Pancreas (tissue), 10 donors: ENCODE results near the gene LRRC26. TPM values are rescaled to one million over a fixed set of nuclear protein-coding genes. Genes with fewer than 3 reads are reported as not detected.

Source experiments
- ATAC-seq, 4 donors: fragments of 200-7000 bp; cut with Tn5 transposase; one replicate each; pipeline versions ENCODE4 v1.8.0 to v1.9.1; 2020; ENCODE audit warnings: mild to moderate bottlenecking in 4 of 4, moderate library complexity in 4 of 4
- DNase-seq, 6 donors: peaks; one replicate each; pipeline ENCODE4 v3.0.0-alpha.2; 2020
- FAIRE-seq: peaks from 2 replicates; lab custom pipeline; 2012; peaks lifted over from hg19 to GRCh38; lab: Jason Lieb, UNC
- H3K27ac ChIP-seq, 4 donors: fragments of 200-600 bp; sonication (generic); 1 replicate in 3 of 4; 2 replicates in 1 of 4; pipeline versions ENCODE4 v1.5.0 to v1.8.0; 2020
- H3K27me3 ChIP-seq, 4 donors: fragments of 200-600 bp; one replicate each; pipeline ENCODE4 v1.8.0; 2021
- H3K36me3 ChIP-seq, 3 donors: fragments of 200-600 bp; sonication (generic) in 1 of 3; one replicate each; pipeline versions ENCODE4 v1.5.0 to v1.8.0; 2020 to 2021
- H3K4me1 ChIP-seq, 3 donors: fragments of 200-600 bp; one replicate each; pipeline ENCODE4 v1.8.0; 2021
- H3K4me3 ChIP-seq, 4 donors: fragments of 200-600 bp; sonication (generic) in 2 of 4; one replicate each; pipeline versions ENCODE4 v1.5.0 to v1.8.0; 2020 to 2021
- H3K9me3 ChIP-seq, 4 donors: fragments of 200-600 bp; one replicate each; pipeline ENCODE4 v1.8.0; 2021
- WGBS, 2 donors: extraction: QIAGEN DNeasy Blood & Tissue Kit; methylation state at CpG; one replicate each; pipeline ENCODE4 v1.1.7; 2013; 5-methylcytosine and 5-hydroxymethylcytosine counted together
- intact Hi-C, 3 donors: fragments of 100-400 bp; cut with DNase I; formaldehyde crosslinking; loops; one replicate each; pipeline versions ENCODE4 v1.11.1 to v1.14.2; 2022
- polyA plus RNA-seq, 2 donors: library from polyadenylated mRNA; stranded (reverse); fragments of 200-250 nt; gene quantifications; one replicate each; pipeline ENCODE4 v1.2.3, GENCODE V29; 2013
- total RNA-seq, 6 donors: library from RNA; stranded (reverse); fragmentation: NEBNext Ultra II Directional in 4 of 6; extraction: Animal tissue kit (Norgen Biotek cat#: 25700) in 4 of 6; gene quantifications; one replicate each; pipeline versions ENCODE4 v1.2.1 to v1.2.4, GENCODE V29; 2021 to 2023
- TF ChIP-seq, protein P1 (sequence below), 4 donors: fragments of 200-600 bp; sonication (generic) in 3 of 4; IDR thresholded peaks; one replicate each; pipeline versions ENCODE4 v1.5.0 to v1.8.0; 2021; ENCODE audit warnings: antibody characterized with exemption in 4 of 4
- donor health status: healthy with polysubstance abuse.
- donor health status: DM: no; HTN: no; CAD: no; lungs with moderate emphysema.
- donor health status: DM: no; HTN: no; CAD: no.
- donor health status: control.
- donor health status: control.
- donor health status: Bipolar disorder and iron deficiency.
- donor health status: DM: yes; HTN: yes; CAD: no.
- donor health status: DM: no; HTN: no; CAD: no.
- donor health status: DM: no; HTN: no; CAD: no.
- donor health status: DM: yes; HTN: yes; CAD: no.

The LRRC26 gene
- total and polyA plus RNA-seq, 8 donors: 0.28 to 0.90 (median 0.49) TPM; not detected in 2

DNA sequence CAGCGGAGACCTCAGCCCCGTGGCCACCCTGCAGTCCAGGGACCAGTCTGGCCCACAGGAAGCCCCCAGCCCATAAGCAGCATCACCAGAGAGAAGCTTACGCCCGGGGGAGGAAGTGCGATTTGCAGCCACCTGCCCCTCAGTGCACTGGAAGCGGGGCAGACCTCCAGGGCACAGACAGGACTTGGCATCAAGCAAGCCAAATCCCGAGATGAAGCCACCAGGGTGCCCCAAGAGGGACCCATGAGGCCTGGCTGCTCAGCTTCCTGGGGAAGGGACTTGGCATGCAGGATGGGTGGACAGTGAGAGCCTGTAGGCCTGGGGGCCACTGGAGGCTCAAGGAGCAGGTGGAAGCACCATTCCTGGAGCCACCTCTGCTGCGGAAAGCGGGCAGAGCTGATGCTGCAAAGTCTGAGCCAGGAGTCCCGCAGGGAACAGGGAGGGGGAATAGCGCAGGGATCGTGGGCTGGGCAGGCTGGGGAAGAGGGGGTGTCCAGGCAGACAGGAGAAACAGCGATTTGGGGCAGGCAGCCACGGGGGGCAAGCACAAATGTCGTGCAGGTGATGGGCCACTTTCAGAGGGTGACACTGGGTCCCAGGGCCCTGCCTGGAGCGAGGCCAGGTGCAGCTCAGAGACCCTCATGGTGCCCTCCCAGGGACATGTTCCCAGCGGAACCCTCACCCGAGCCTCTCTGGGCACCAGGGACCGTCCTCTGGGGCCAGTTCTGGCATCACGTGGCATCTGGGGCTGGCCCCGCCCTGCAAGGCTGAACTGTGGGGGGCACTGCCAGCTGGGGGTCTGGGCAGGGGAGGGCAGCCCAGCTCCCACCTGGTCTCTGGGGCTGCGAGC is 3.2 kb downstream of the LRRC26 start:
- peaks cover 0 to 4% (median 2%) of the 10 kb centered on the region in 4 donors for H3K27me3 ChIP-seq
- TF ChIP-seq, protein P1, sequence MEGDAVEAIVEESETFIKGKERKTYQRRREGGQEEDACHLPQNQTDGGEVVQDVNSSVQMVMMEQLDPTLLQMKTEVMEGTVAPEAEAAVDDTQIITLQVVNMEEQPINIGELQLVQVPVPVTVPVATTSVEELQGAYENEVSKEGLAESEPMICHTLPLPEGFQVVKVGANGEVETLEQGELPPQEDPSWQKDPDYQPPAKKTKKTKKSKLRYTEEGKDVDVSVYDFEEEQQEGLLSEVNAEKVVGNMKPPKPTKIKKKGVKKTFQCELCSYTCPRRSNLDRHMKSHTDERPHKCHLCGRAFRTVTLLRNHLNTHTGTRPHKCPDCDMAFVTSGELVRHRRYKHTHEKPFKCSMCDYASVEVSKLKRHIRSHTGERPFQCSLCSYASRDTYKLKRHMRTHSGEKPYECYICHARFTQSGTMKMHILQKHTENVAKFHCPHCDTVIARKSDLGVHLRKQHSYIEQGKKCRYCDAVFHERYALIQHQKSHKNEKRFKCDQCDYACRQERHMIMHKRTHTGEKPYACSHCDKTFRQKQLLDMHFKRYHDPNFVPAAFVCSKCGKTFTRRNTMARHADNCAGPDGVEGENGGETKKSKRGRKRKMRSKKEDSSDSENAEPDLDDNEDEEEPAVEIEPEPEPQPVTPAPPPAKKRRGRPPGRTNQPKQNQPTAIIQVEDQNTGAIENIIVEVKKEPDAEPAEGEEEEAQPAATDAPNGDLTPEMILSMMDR (IDR thresholded peaks at IDR 0.05): no peak
- peaks cover 6 to 21% (median 18%) of the 10 kb centered on the region in 3 donors for H3K4me1 ChIP-seq
- intact Hi-C loops: no loop called here
- H3K27ac ChIP-seq: no peak overlapping the region
- H3K9me3 ChIP-seq: no peaks in the 10 kb centered on the region
- FAIRE-seq (no peak), ATAC-seq (no peak), DNase-seq (no peak)
- no peak overlapping the region for H3K4me3 ChIP-seq
- 76% methylated on average over 21 to 22 of the region's 22 CpGs for WGBS, 2 donors
- no peaks in the 10 kb centered on the region for H3K36me3 ChIP-seq

DNA sequence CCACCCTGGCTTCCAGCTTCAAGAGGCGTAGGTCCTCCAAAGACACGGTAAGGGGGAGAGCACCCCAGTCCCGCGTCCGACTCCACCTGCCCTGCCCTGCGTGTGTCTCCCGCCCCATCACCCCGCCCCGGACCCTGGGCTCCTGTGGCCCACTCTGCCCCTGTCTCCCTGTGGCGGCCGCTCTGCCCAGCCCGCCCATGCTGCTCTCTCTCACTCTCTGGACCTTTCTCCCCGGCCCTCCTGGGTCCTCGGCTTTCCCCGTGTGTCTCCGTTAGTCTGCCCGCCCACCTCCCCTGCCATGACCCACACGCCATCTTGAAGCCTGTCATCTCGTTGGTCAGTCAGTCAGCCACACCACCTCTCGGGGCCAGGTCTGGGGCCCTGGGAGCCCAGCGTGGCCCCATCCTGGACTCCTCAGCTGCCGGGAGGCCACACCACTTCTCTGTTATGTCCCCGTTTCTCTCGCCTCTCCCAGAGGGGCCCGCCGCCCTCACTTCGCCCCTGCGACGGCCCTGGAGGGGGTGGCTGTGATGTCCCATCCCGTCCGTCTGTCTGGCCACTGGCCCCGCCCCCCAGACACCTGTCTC is 4.5 kb downstream of the LRRC26 start:
- ATAC-seq: no peak
- FAIRE-seq: no peak
- WGBS, 2 donors: 85 to 91% methylated on average over 31 to 32 of the region's 32 CpGs
- Histone ChIP-seq H3K4me3 (no peak overlapping the region), H3K36me3 (no peaks in the 10 kb centered on the region), H3K9me3 (no peaks in the 10 kb centered on the region), H3K4me1 (peaks cover 6 to 21% (median 18%) of the 10 kb centered on the region in 3 donors), H3K27ac (no peak overlapping the region), H3K27me3 (peaks cover 0 to 10% (median 2%) of the 10 kb centered on the region in 4 donors)
- TF ChIP-seq, protein P1 (IDR thresholded peaks at IDR 0.05): no peak
- DNase-seq: no peak
- intact Hi-C loops: no loop called here

DNA sequence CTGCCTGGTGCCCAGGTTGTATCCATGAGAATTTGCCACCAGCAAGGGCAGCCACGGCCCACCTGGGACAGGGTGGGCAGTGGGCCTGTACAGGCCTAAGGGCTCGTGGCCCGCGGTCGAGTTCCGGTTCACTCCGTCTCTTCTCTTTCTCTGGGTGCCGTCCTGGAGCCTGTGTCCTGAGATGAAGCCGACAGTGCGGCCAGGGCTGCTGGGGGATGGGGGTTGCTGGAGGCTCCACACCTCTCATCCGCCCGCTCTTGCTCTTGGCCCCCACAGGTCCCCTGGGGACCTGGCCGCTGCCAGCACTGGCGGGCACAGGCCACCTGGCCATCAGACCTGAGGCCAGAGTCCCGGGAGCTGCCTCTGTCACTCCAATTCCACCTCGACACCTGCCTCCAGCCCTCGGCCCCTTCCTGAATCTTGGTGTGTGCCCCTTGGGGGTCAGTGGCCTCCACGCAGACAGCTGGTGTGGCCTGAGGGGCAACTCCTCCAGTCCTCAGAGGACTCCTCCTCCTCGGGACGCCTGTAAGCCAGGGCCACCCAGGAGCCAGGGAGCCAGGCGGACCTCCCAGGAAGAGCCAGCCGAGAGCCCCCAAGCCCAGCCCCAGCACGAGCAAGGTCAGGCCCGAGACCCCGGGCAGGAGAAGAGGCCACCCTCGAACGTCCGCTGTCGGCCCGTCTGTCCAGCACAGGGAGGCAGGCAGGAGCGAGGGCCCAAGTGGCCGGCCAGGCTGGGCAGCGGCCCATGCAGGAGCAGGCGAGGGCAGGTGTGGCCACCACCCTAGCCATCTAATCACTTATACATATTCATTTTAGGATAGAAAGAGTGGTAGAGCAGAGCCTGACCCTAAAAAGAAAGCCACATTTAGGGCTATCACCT is 5.2 kb downstream of the LRRC26 start:
- intact Hi-C loops: no loop called here
- Histone ChIP-seq H3K4me3 (no peak overlapping the region), H3K27me3 (peaks cover 0 to 10% (median 2%) of the 10 kb centered on the region in 4 donors), H3K27ac (no peak overlapping the region), H3K36me3 (no peaks in the 10 kb centered on the region), H3K9me3 (no peaks in the 10 kb centered on the region), H3K4me1 (peaks cover under 1 to 16% (median 14%) of the 10 kb centered on the region in 3 donors)
- FAIRE-seq: no peak
- 79 to 88% methylated on average over 31 to 34 of the region's 34 CpGs for WGBS, 2 donors
- TF ChIP-seq, protein P1 (IDR thresholded peaks at IDR 0.05): no peak
- no peak for ATAC-seq
- no peak for DNase-seq

DNA sequence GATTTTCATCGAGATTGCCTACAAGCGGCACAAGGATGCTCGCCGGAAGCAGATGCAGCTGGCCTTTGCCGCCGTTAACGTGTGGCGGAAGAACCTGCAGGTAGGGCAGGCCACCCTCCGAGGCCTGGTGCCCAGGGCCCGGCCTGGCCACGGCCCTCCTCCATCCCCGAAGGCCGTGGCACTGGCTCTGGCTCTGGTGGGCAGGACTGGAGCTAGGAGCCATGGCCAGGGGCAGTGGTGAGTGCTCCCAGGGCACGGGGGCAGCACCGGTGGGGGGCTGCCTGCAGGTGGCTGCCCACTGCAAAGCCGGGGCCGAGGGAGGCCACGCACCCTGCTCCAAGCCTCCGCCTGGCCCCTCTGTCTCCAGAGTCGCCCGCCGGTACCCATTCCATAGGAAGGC is 6.0 kb downstream of the LRRC26 start:
- no peak for FAIRE-seq
- peaks cover 0 to 10% (median 2%) of the 10 kb centered on the region in 4 donors for H3K27me3 ChIP-seq

More for the DNA sequence above, 6.0 kb downstream of the LRRC26 start:
- 80 to 81% methylated on average over 22 of the region's 22 CpGs for WGBS, 2 donors
- ATAC-seq (no peak), DNase-seq (no peak)
- TF ChIP-seq, protein P1 (IDR thresholded peaks at IDR 0.05): no peak
- H3K27ac ChIP-seq: no peak overlapping the region
- no peaks in the 10 kb centered on the region for H3K9me3 ChIP-seq
- H3K36me3 ChIP-seq: no peaks in the 10 kb centered on the region
- intact Hi-C loops: no loop called here
- H3K4me3 ChIP-seq: no peak overlapping the region
- H3K4me1 ChIP-seq: peaks cover 0 to 14% (median 14%) of the 10 kb centered on the region in 3 donors
